ENCODE results near the gene ROBO2.

Gene ROBO2

GRCh38 chr3:77373619-77374018 lies 333.7 kb downstream of the ROBO2 start:
- H3K4me3 ChIP-seq (ENCODE audit: low read depth, low read length) = no peak overlapping the region
- CTCF ChIA-PET = no interaction called here
- H3K4me1 ChIP-seq (ENCODE audit: control insufficient read depth, insufficient read depth, low read length) = no peaks in the 10 kb centered on the region
- no peak for TF ChIP-seq HOXA7 (CRISPR knock-in tag; IDR thresholded peaks at IDR 0.05; ENCODE audit: borderline replicate concordance)
- TF ChIP-seq GLI4 (tag by site-specific recombination; IDR thresholded peaks at IDR 0.05) = no peak
- no peak for TF ChIP-seq SALL2 (tag by site-specific recombination; IDR thresholded peaks at IDR 0.05; ENCODE audit: borderline replicate concordance)
- TF ChIP-seq ZNF18 (tag by site-specific recombination; IDR thresholded peaks at IDR 0.05) = no peak
- no peak for TF ChIP-seq KLF8 (tag by site-specific recombination; IDR thresholded peaks at IDR 0.05)
- no peak for TF ChIP-seq ZNF621 (tag by site-specific recombination; IDR thresholded peaks at IDR 0.05)
- no peak for TF ChIP-seq ZNF146 (tag by site-specific recombination; IDR thresholded peaks at IDR 0.05)
- no peak for TF ChIP-seq ZNF518A (tag by site-specific recombination; conservative IDR thresholded peaks at IDR 0.05; ENCODE audit: low read depth)
- TF ChIP-seq KLF9 (tag by site-specific recombination; IDR thresholded peaks at IDR 0.05; ENCODE audit: low read depth) = no peak
- TF ChIP-seq PRDM1 (tag by site-specific recombination; IDR thresholded peaks at IDR 0.05) = no peak
- TF ChIP-seq PBX3 (CRISPR knock-in tag; IDR thresholded peaks at IDR 0.05) = no peak
- no peak for TF ChIP-seq KLF16 (tag by site-specific recombination; IDR thresholded peaks at IDR 0.05)
- no peak for TF ChIP-seq WT1 (tag by site-specific recombination; IDR thresholded peaks at IDR 0.05)
- no peak for TF ChIP-seq ZBTB17 (tag by site-specific recombination; IDR thresholded peaks at IDR 0.05)
- no peak for TF ChIP-seq ZNF561 (tag by site-specific recombination; IDR thresholded peaks at IDR 0.05; ENCODE audit: borderline replicate concordance)
- no peak for TF ChIP-seq ZNF513 (tag by site-specific recombination; IDR thresholded peaks at IDR 0.05)
- TF ChIP-seq ZNF112 (tag by site-specific recombination; IDR thresholded peaks at IDR 0.05) = no peak
- POLR2A ChIA-PET = no interaction called here
- H3K27ac ChIP-seq (ENCODE audit: extremely low read depth, low read depth, low read length) = no peak overlapping the region
- no peaks in the 10 kb centered on the region for H3K36me3 ChIP-seq (ENCODE audit: control insufficient read depth in 2 of 2, insufficient read depth in 1 of 2, low read length in 2 of 2)
- H3K9me3 ChIP-seq (ENCODE audit: control insufficient read depth, insufficient read depth, low read depth, low read length) = no peaks in the 10 kb centered on the region

GRCh38 chr3:77376511-77376910 lies 336.6 kb downstream of the ROBO2 start:
- Histone ChIP-seq H3K9me3 (ENCODE audit: control insufficient read depth, insufficient read depth, low read depth, low read length) (no peaks in the 10 kb centered on the region), H3K4me3 (ENCODE audit: low read depth, low read length) (no peak overlapping the region), H3K4me1 (ENCODE audit: control insufficient read depth, insufficient read depth, low read length) (no peaks in the 10 kb centered on the region), H3K27ac (ENCODE audit: extremely low read depth, low read depth, low read length) (no peak overlapping the region), H3K36me3 (ENCODE audit: control insufficient read depth in 2 of 2, insufficient read depth in 1 of 2, low read length in 2 of 2) (no peaks in the 10 kb centered on the region)
- ChIA-PET POLR2A (no interaction called here), CTCF (no interaction called here)
- TF ChIP-seq ZSCAN18 (tag by site-specific recombination; IDR thresholded peaks at IDR 0.05) (no peak), ZEB2 (tag by site-specific recombination; IDR thresholded peaks at IDR 0.05) (no peak), ZNF202 (tag by site-specific recombination; IDR thresholded peaks at IDR 0.05; ENCODE audit: borderline replicate concordance) (no peak), PRDM6 (tag by site-specific recombination; IDR thresholded peaks at IDR 0.05) (no peak), SALL2 (tag by site-specific recombination; IDR thresholded peaks at IDR 0.05; ENCODE audit: borderline replicate concordance) (no peak), ZNF791 (tag by site-specific recombination; IDR thresholded peaks at IDR 0.05) (no peak)

Measured in HEK293 (cell line).